Natural killer cell treated with Interleukin-12 subunit alpha and Interleukin-12 subunit beta and Interleukin-15 and Interleukin-18, amount 100 ng/mL, for 72 hours (primary cell): ENCODE measurements around the gene NIFK. TPM values are rescaled to one million over a fixed set of nuclear protein-coding genes. Genes with fewer than 3 reads are reported as not detected.
"Not testable (repeated sequence)": the region's sequence is repeated elsewhere in the genome, so short reads cannot be mapped to it uniquely, and the experiment has no call there.

Experiments
- ATAC-seq, 2 donors: fragments of 150-1000 bp; cut with Tn5 transposase in 1 of 2; sonication (Bioruptor Pico), chemical (Tn5 transposase) in 1 of 2; 2 replicates each; pipeline ENCODE4 v1.10.0; 2021
- DNase-seq: peaks from one replicate; pipeline ENCODE4 v3.0.0; 2022; ENCODE audit warnings: low spot score
- H3K27ac Mint-ChIP-seq, 2 donors: 1 replicate in 1 of 2; 2 replicates in 1 of 2; pipeline ENCODE4 v1.8.0; 2022; ENCODE audit warnings: mixed read lengths in 2 of 2, mild to moderate bottlenecking in 1 of 2, moderate library complexity in 1 of 2
- H3K27me3 Mint-ChIP-seq, 2 donors: 1 replicate in 1 of 2; 2 replicates in 1 of 2; pipeline ENCODE4 v1.8.0; 2022; ENCODE audit warnings: mixed read lengths in 2 of 2
- H3K36me3 Mint-ChIP-seq: one replicate; pipeline ENCODE4 v1.8.0; 2022; ENCODE audit warnings: mixed read lengths
- H3K4me1 Mint-ChIP-seq, 2 donors: 1 replicate in 1 of 2; 2 replicates in 1 of 2; pipeline ENCODE4 v1.8.0; 2022; ENCODE audit warnings: low read depth in 2 of 2, mixed read lengths in 2 of 2, mild to moderate bottlenecking in 1 of 2
- H3K4me3 Mint-ChIP-seq: one replicate; pipeline ENCODE4 v1.8.0; 2022; ENCODE audit warnings: mixed read lengths
- H3K9me3 Mint-ChIP-seq: 2 replicates; pipeline ENCODE4 v1.8.0; 2022; ENCODE audit warnings: mixed read lengths
- total RNA-seq, 2 donors: library from RNA; stranded (reverse); gene quantifications; one replicate each; pipeline ENCODE4 v1.2.3, GENCODE V29; 2022

The NIFK gene
- total RNA-seq, 2 donors from 2014 or later, result 90.6 to 105 TPM

- no peaks in the 10 kb centered on the region for H3K9me3 Mint-ChIP-seq
- peaks cover 20 to 27% of the 10 kb centered on the region in 2 donors for H3K4me1 Mint-ChIP-seq
- no peaks in the 10 kb centered on the region for H3K27me3 Mint-ChIP-seq
- DNase-seq, result no peak
- H3K27ac Mint-ChIP-seq, result peak overlapping the region; percentile 94 to 95
- H3K4me3 Mint-ChIP-seq, result peak overlapping the region; percentile 96
- ATAC-seq, result no peak
- H3K36me3 Mint-ChIP-seq, result peaks cover 8% of the 10 kb centered on the region
Observed at GRCh38 chr2:121754851-121755236, 18.2 kb upstream of the NIFK start.

DNA sequence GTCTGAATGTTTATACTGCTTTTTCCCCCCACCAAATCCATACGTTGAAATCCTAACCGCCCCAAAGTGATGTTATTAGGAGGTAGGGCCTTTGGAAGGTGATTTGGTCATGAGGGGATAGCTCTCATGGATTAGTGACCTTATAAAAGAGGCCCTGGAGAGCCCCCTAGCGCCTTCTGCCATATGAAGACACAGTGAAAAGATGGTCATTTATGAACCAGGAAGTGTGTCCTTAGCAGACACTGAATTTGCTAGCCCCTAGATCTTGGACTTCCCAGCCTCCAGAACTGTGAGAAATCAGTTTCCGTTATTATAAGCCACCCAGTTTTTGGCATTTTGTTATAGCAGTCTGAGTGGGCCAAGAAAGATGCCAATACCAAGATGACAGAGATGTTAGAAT is 11.5 kb upstream of the NIFK start:
- no peaks in the 10 kb centered on the region for H3K27me3 Mint-ChIP-seq
- no peak for ATAC-seq
- H3K4me3 Mint-ChIP-seq, result no peak overlapping the region
- H3K27ac Mint-ChIP-seq, result no peak overlapping the region
- no peaks in the 10 kb centered on the region for H3K9me3 Mint-ChIP-seq
- no peak for DNase-seq
- no peaks in the 10 kb centered on the region for H3K36me3 Mint-ChIP-seq
- peaks cover 5 to 7% of the 10 kb centered on the region in 2 donors for H3K4me1 Mint-ChIP-seq

GRCh38 chr2:121746071-121746578 is 9.4 kb upstream of the NIFK start:
- Mint-ChIP-seq H3K9me3 (no peaks in the 10 kb centered on the region), H3K27me3 (no peaks in the 10 kb centered on the region), H3K27ac (peak overlapping the region in 1 of 2 donors; percentile 62), H3K4me3 (no peak overlapping the region), H3K36me3 (no peaks in the 10 kb centered on the region), H3K4me1 (peaks cover 5 to 7% of the 10 kb centered on the region in 2 donors)
- ATAC-seq (peak; percentile 32 to 55), DNase-seq (no peak)

- Mint-ChIP-seq H3K9me3 (no peaks in the 10 kb centered on the region), H3K4me3 (no peak overlapping the region), H3K27me3 (no peaks in the 10 kb centered on the region), H3K4me1 (peaks cover 16 to 21% of the 10 kb centered on the region in 2 donors), H3K36me3 (peaks cover 1% of the 10 kb centered on the region), H3K27ac (no peak overlapping the region)
- ATAC-seq (no peak), DNase-seq (no peak)
Observed at GRCh38 chr2:121741450-121741849, 4.8 kb upstream of the NIFK start.

GRCh38 chr2:121740973-121741372 is 4.3 kb upstream of the NIFK start:
- no peaks in the 10 kb centered on the region for H3K27me3 Mint-ChIP-seq
- peaks cover 6% of the 10 kb centered on the region for H3K36me3 Mint-ChIP-seq
- H3K9me3 Mint-ChIP-seq, result no peaks in the 10 kb centered on the region
- peaks cover 18% of the 10 kb centered on the region in 2 donors for H3K4me1 Mint-ChIP-seq
- DNase-seq (no peak), ATAC-seq (no peak)
- no peak overlapping the region for H3K4me3 Mint-ChIP-seq
- H3K27ac Mint-ChIP-seq, result no peak overlapping the region

DNA sequence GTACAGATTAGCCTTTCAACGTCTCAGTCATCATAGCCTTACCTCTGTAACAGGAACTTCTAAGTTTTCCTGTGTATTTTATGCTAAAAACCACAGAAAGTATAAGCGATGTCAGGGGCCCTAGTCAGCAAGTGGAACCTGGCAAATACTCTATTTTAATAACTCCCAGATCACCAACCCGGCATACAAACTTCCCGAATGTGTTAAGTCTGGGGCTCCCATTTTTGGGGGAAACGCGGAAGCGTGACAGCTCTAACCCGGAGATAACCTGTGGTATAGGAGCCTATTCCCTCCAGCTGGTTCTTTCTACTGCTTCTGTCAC is 574 bp downstream of the NIFK start:
- H3K4me3 Mint-ChIP-seq, result peak overlapping the region; percentile 100
- ATAC-seq (no peak), DNase-seq (no peak)
- peaks cover 39 to 40% of the 10 kb centered on the region in 2 donors for H3K4me1 Mint-ChIP-seq
- no peaks in the 10 kb centered on the region for H3K27me3 Mint-ChIP-seq
- H3K9me3 Mint-ChIP-seq, result no peaks in the 10 kb centered on the region
- peaks cover 29% of the 10 kb centered on the region for H3K36me3 Mint-ChIP-seq
- peak overlapping the region; percentile 96 for H3K27ac Mint-ChIP-seq

GRCh38 chr2:121735518-121736074 is 1.1 kb downstream of the NIFK start:
- H3K27me3 Mint-ChIP-seq, result no peaks in the 10 kb centered on the region
- peaks cover 34% of the 10 kb centered on the region for H3K36me3 Mint-ChIP-seq

GRCh38 chr2:121734544-121734943 is 2.1 kb downstream of the NIFK start:
- H3K27ac Mint-ChIP-seq, H3K9me3 Mint-ChIP-seq, DNase-seq, ATAC-seq, H3K27me3 Mint-ChIP-seq: not testable (repeated sequence)
- H3K36me3 Mint-ChIP-seq, result peaks cover 35% of the 10 kb centered on the region
- H3K4me1 Mint-ChIP-seq, result peaks cover 38 to 39% of the 10 kb centered on the region in 2 donors
- peak overlapping the region; percentile 100 for H3K4me3 Mint-ChIP-seq

More at GRCh38 chr2:121735518-121736074, 1.1 kb downstream of the NIFK start:
- Mint-ChIP-seq H3K27ac (peak overlapping the region; percentile 96), H3K4me3 (peak overlapping the region; percentile 100), H3K4me1 (peaks cover 39 to 40% of the 10 kb centered on the region in 2 donors), H3K9me3 (no peaks in the 10 kb centered on the region)
- ATAC-seq (no peak), DNase-seq (no peak)

GRCh38 chr2:121731366-121731765 is 5.3 kb downstream of the NIFK start:
- Mint-ChIP-seq H3K27ac (peak overlapping the region in 1 of 2 donors; percentile 26), H3K4me3 (no peak overlapping the region), H3K27me3 (no peaks in the 10 kb centered on the region), H3K36me3 (peaks cover 50% of the 10 kb centered on the region), H3K4me1 (peaks cover 25% of the 10 kb centered on the region in 2 donors), H3K9me3 (no peaks in the 10 kb centered on the region)
- ATAC-seq (no peak), DNase-seq (no peak)

GRCh38 chr2:121727950-121728349 is 8.7 kb downstream of the NIFK start:
- Mint-ChIP-seq H3K27me3 (no peaks in the 10 kb centered on the region), H3K36me3 (peaks cover 36% of the 10 kb centered on the region), H3K4me3 (no peak overlapping the region), H3K27ac (peak overlapping the region in 1 of 2 donors; percentile 74), H3K4me1 (peaks cover 8 to 9% of the 10 kb centered on the region in 2 donors), H3K9me3 (no peaks in the 10 kb centered on the region)
- ATAC-seq (no peak), DNase-seq (no peak)

GRCh38 chr2:121727332-121727731 is 9.3 kb downstream of the NIFK start:
- Mint-ChIP-seq H3K9me3 (no peaks in the 10 kb centered on the region), H3K36me3 (peaks cover 34% of the 10 kb centered on the region), H3K27me3 (no peaks in the 10 kb centered on the region), H3K4me1 (peaks cover 9 to 13% of the 10 kb centered on the region in 2 donors), H3K27ac (peak overlapping the region; percentile 18 to 74), H3K4me3 (no peak overlapping the region)
- ATAC-seq (no peak), DNase-seq (no peak)

- peaks cover 12% of the 10 kb centered on the region for H3K36me3 Mint-ChIP-seq
- H3K27ac Mint-ChIP-seq, result peak overlapping the region in 1 of 2 donors; percentile 74
- no peak overlapping the region for H3K4me3 Mint-ChIP-seq
- H3K4me1 Mint-ChIP-seq, result peaks cover 11 to 18% of the 10 kb centered on the region in 2 donors
- no peaks in the 10 kb centered on the region for H3K27me3 Mint-ChIP-seq
- no peaks in the 10 kb centered on the region for H3K9me3 Mint-ChIP-seq
- DNase-seq (no peak), ATAC-seq (no peak)
Observed at GRCh38 chr2:121723316-121723715, 13.4 kb downstream of the NIFK start.

- Mint-ChIP-seq H3K36me3 (peaks cover 7% of the 10 kb centered on the region), H3K4me3 (no peak overlapping the region), H3K4me1 (peaks cover 8 to 18% of the 10 kb centered on the region in 2 donors), H3K9me3 (no peaks in the 10 kb centered on the region), H3K27me3 (no peaks in the 10 kb centered on the region), H3K27ac (peak overlapping the region; percentile 62 to 74)
- DNase-seq, result no peak
- ATAC-seq, result peak in 1 of 2 donors; percentile 82
Observed at GRCh38 chr2:121722479-121722878, 14.2 kb downstream of the NIFK start.

- peaks cover 2% of the 10 kb centered on the region for H3K36me3 Mint-ChIP-seq
- H3K4me3 Mint-ChIP-seq, result no peak overlapping the region
- no peaks in the 10 kb centered on the region for H3K9me3 Mint-ChIP-seq
- peak in 1 of 2 donors; percentile 68 for ATAC-seq
- peaks cover 8 to 18% of the 10 kb centered on the region in 2 donors for H3K4me1 Mint-ChIP-seq
- H3K27ac Mint-ChIP-seq, result peak overlapping the region; percentile 62 to 74
- no peak for DNase-seq
- no peaks in the 10 kb centered on the region for H3K27me3 Mint-ChIP-seq
Observed at GRCh38 chr2:121721926-121722325, 14.7 kb downstream of the NIFK start.

DNA sequence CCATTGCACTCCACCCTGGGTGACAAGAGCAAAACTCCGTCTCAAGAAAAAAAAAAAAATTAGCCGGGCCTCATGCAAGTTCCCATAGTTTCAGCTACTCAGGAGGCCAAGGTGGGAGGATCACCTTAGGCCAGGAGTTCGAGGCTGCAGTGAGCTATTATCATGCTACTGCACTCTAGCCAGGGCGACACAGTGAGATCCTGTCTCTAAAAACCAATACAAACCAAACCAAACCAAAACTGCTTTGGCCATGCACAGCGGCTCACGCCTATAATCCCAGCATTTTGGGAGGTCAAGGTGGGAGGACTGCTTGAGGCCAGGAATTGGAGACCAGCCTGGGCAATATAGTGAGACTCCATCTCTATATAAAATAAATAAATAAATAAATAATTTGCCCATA is 19.1 kb downstream of the NIFK start:
- DNase-seq (no peak), ATAC-seq (no peak)
- peaks cover 8 to 11% of the 10 kb centered on the region in 2 donors for H3K4me1 Mint-ChIP-seq
- no peak overlapping the region for H3K27ac Mint-ChIP-seq
- H3K4me3 Mint-ChIP-seq, result no peak overlapping the region
- H3K36me3 Mint-ChIP-seq, result no peaks in the 10 kb centered on the region
- H3K27me3 Mint-ChIP-seq, result no peaks in the 10 kb centered on the region
- no peaks in the 10 kb centered on the region for H3K9me3 Mint-ChIP-seq
